Ishikawa (cell line): ENCODE measurements around the gene PPP2R1A.

Experiments used
- CEBPB ChIP-seq: IDR thresholded peaks from 2 replicates; pipeline ENCODE4 v1.6.1; 2012
- CREB1 ChIP-seq: IDR thresholded peaks from 2 replicates; pipeline ENCODE4 v1.6.1; 2012; ENCODE audit warnings: low read depth
- EGR1 ChIP-seq: IDR thresholded peaks from 2 replicates; pipeline ENCODE4 v1.6.1; 2012
- EP300 ChIP-seq: IDR thresholded peaks from 2 replicates; pipeline ENCODE4 v1.6.1; 2012; ENCODE audit warnings: borderline replicate concordance
- FOXM1 ChIP-seq: IDR thresholded peaks from 2 replicates; pipeline ENCODE4 v1.6.1; 2012; ENCODE audit warnings: low read depth, borderline replicate concordance
- MAX ChIP-seq: IDR thresholded peaks from 2 replicates; pipeline ENCODE4 v1.6.1; 2012
- NFIC ChIP-seq: IDR thresholded peaks from 2 replicates; pipeline ENCODE4 v1.6.1; 2012
- RAD21 ChIP-seq: IDR thresholded peaks from 2 replicates; pipeline ENCODE4 v1.6.1; 2012; ENCODE audit warnings: low read depth
- REST ChIP-seq: IDR thresholded peaks from 2 replicates; pipeline ENCODE4 v1.6.1; 2012; ENCODE audit warnings: low read depth, mild to moderate bottlenecking
- TAF1 ChIP-seq: IDR thresholded peaks from 2 replicates; pipeline ENCODE4 v1.6.1; 2012; ENCODE audit warnings: low read depth, mild to moderate bottlenecking
- TCF12 ChIP-seq: IDR thresholded peaks from 2 replicates; pipeline ENCODE4 v1.6.1; 2012; ENCODE audit warnings: low read depth
- TEAD4 ChIP-seq: IDR thresholded peaks from 2 replicates; pipeline ENCODE4 v1.6.1; 2012
- USF1 ChIP-seq: IDR thresholded peaks from 2 replicates; pipeline ENCODE4 v1.6.1; 2012
- YY1 ChIP-seq: IDR thresholded peaks from 2 replicates; pipeline ENCODE4 v1.6.1; 2012; ENCODE audit warnings: low read depth
- ZBTB7A ChIP-seq: IDR thresholded peaks from 2 replicates; pipeline ENCODE4 v1.6.1; 2012; ENCODE audit warnings: low read depth

Gene PPP2R1A

GRCh38 chr19:52269338-52270261 lies 79.7 kb downstream of the PPP2R1A start, which contains the start of gene ZNF766:
TSS of gene ZNF766 (plus strand) at chr19:52269587. CDS start at chr19:52269614, 27 bp downstream.
- no peak for TF ChIP-seq USF1
- no peak for TF ChIP-seq FOXM1
- no peak for TF ChIP-seq REST
- peak; percentile 16; the same call in 1 of the 2 replicates for TF ChIP-seq TEAD4
- TF ChIP-seq TAF1 = peak; percentile 77
- TF ChIP-seq EP300 = no peak
- TF ChIP-seq RAD21 = no peak
- TF ChIP-seq ZBTB7A = no peak
- no peak; the same call in 1 of the 2 replicates for TF ChIP-seq CREB1
- TF ChIP-seq TCF12 = no peak
- no peak for TF ChIP-seq NFIC
- peak; percentile 76 for TF ChIP-seq MAX
- TF ChIP-seq YY1 = peak; percentile 72
- no peak for TF ChIP-seq EGR1
- TF ChIP-seq CEBPB = peak; percentile 91

GRCh38 chr19:52270266-52270885 lies 80.5 kb downstream of the PPP2R1A start:
- TF ChIP-seq EP300 (no peak), ZBTB7A (no peak), YY1 (no peak), USF1 (no peak), MAX (no peak), FOXM1 (no peak), REST (no peak), TEAD4 (no peak), CREB1 (no peak), RAD21 (no peak), TAF1 (no peak), EGR1 (no peak), TCF12 (no peak), NFIC (no peak), CEBPB (no peak)

- TF ChIP-seq TEAD4 = no peak
- TF ChIP-seq TAF1 = no peak
- no peak for TF ChIP-seq USF1
- TF ChIP-seq REST = no peak
- TF ChIP-seq MAX = no peak
- no peak for TF ChIP-seq EP300
- TF ChIP-seq NFIC = no peak
- TF ChIP-seq FOXM1 = no peak
- TF ChIP-seq TCF12 = no peak
- no peak for TF ChIP-seq CEBPB
- no peak for TF ChIP-seq EGR1
- no peak for TF ChIP-seq RAD21
- no peak for TF ChIP-seq ZBTB7A
- TF ChIP-seq CREB1 = no peak
Measured at GRCh38 chr19:52273301-52273700, 83.4 kb downstream of the PPP2R1A start.
